ENCODE results near the gene POPDC3.
"Not testable (repeated sequence)": the region's sequence is repeated elsewhere in the genome, so short reads cannot be mapped to it uniquely, and the experiment has no call there.

POPDC3 gene, protein sequence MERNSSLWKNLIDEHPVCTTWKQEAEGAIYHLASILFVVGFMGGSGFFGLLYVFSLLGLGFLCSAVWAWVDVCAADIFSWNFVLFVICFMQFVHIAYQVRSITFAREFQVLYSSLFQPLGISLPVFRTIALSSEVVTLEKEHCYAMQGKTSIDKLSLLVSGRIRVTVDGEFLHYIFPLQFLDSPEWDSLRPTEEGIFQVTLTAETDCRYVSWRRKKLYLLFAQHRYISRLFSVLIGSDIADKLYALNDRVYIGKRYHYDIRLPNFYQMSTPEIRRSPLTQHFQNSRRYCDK

DNA sequence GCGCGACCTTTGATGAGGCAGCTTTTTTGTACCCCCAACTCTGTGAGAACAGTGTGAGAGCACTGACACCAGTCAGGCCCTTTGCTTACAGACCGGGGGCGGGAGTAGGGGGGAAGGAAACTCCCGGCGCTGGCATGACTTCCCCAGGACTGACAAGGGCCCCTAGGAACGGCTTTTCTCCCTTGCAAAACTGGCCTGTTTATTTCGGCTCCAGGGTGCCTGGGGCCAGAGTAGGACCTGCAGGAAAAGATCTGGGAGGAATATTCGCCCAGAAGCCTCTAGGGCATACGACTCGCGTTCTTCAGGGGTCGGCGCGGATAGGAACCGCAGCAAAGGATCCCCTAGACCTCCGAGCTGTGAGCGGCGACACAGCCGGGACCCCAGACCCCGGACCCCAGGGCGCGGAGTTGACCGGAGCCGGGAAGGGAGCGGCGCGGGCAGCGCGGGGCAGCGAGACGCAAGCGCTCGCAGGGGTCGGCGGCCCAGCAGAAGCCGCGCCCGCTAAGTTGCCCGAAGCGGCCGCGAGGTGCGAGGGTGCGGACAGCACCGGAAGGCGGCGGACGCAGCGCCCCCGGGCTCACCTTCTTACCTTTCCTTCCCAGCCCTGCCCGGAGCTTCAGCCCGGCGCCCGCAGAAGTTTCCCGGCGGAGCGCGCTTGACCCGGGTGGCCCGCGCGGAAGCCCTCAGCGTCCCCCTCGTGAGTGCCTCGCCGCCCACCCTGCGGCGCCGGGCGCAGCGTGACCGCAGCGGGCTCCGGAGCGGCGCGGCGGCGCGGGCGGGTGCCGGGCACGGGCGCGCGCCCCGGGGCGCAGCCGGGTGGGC is at the start of gene POPDC3:
POPDC3 (minus strand) TSS at position 771 of the 822 bp plus-strand sequence. CDS start 18,105 bp downstream, outside the sequence.
- DNase-seq = peak; percentile 37 to 42

DNA sequence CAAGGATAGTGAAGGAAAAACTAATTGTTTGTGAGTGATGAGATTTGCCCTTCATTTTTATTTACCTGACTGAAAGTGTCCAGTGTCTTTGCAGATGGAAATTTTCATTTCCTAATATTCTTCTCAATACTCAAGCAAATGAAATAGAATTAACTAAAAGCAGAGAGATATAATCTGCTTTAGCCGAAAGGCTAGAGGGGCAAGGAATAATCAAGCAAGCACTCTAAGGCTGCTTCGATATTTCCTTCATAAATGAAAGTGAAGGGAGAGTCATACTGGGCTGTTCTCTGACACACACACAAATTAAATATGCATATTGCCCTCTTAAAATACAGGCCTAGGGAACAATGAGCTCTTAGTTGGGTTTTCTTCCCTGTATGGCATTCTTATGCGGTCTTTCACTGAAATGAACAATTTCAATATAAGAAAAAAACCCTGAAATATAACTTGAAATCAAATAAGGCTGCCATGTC is 47.5 kb upstream of the POPDC3 start:
- DNase-seq = no peak

DNA sequence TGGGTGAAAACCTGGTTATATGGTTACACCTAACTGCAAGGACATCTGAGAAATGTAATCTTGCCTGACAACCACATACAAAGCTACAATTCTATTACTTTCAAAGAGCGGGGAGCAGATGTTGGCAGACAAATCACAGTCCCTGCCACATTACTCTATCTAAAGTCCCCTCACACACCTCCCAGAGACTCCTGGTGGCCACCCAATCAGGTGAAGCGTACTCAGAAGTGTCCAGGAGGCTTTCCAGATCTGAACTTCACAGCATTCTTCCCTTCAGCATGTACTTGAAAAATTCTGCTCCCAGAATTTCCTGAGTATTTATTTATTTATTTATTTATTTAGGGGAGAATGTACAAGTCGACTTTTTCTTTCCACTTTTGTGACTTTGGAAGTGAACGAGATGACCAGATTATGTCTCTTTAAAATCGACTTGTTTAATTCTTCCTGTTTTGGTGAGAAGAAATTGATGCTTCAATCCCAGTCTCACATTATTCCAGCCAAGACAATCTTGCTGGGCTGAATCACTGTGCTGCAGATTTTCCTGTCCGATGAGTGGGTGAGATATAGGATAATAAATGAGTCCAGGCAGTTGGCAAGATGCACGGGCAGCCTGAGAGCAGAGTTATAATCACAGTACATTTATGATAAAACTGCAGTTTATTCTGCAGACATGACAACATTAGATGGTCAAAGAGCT is 46.9 kb upstream of the POPDC3 start:
- DNase-seq = no peak

DNA sequence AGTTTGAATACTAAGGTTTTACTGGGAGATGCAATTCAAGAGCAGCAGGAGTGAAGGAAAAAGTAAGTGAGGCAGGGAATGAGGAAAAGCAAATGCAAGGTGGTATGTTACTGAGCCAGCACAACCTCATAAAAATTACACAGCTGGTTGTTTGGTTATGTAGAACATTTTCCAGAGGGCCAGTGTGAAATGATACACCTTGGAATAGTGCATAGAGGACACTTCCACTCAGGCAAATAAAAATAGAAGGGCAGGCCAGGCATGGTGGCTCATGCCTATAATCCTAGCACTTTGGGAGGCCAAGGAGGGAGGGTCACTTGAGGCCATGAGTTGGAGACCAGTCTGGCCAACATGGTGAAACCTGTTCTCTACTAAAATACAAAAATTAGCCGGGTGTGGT is 43.4 kb upstream of the POPDC3 start:
- no peak for DNase-seq

DNA sequence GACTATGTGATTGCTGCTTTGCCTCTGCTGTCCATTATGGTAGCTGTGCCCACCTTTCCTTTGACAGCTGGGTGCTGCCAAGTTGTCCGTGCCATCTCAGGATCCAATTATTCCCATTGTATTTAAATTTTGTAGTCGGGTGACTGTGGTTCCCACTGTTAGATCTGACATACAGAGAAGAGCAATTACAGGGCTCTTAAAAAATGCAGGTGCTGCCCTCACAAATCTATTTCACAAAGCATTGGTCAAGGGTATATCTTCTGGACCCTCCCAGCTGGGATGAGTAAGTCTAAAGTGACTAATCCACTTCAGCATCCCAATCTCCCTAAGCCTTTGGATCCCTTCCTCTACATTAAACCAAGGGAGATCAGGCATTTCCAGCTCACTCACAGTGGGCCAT is 41.4 kb upstream of the POPDC3 start:
- not testable (repeated sequence) for DNase-seq

DNA sequence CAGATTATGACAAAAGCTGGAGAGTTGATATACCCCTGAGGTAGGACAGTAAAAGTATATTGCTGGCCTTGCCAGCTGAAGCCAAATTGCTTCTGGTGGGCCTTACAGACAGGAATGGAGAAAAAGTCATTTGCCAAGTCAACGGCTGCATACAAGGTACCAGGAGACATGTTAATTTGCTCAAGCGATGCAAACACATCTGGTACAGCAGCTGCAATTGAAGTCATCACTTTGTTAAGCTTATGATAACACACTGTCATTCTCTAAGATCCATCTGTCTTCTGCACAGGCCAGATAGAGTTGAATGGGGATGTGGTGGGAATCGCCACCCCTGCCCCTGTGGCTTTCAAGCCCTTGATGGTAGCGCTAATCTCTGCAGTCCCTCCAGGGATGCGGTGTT is 40.4 kb upstream of the POPDC3 start:
- no peak for DNase-seq

DNA sequence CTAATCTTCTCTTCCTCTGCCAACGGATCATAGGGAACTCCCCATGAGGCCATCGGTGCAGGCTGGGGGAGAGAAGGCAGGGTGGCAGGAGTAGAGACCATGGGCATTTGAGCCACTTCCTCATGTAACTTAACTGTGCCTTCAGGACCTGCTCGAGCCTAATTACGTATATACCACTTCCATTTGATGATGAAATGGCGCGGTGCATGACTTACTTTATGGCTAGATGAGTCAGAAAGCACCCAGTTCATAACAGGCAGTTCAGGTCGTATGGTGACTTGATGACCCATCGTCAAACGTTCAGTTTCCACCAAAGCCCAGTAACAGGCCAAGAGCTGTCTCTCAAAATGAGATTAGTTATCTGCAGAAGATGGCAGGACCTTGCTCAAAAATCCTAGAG is 39.4 kb upstream of the POPDC3 start:
- DNase-seq = not testable (repeated sequence)

DNA sequence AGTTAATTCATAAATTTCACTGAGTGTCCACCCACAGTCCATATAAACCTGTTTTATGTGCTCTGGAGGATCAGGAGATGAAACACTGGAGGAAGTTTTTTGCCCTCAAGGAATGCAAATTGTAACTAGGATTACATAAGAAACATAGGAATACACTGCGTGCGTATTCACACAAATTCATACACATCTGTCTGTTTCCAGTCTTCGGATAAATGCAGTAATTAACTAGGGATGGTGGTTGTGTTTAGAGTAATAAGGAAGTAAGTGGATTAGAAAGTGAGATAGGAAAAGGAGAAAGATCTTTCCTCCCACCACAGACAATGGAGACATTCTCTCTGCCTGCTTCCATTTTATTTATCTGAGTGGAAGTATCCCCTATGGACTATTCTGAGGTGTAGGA is 35.7 kb upstream of the POPDC3 start:
- no peak for DNase-seq

DNA sequence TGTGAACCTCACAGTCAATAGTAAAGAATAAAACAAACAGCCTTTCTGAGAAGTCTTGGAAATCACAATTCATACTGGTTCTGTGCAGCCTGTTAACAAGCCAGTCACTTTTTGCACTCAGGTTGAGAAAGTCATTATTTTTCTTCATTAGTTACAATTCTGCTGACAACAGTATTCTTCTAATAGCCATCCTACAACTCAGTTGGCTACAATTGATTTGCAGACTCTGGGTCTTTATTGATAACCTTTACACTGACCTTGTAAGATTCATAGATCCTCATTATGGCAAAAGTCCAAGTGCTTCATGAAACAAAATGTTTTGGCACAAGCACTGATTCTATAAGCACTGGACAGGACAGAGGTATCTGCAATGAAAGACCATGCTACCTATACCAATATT is 34.9 kb upstream of the POPDC3 start:
- DNase-seq = no peak

DNA sequence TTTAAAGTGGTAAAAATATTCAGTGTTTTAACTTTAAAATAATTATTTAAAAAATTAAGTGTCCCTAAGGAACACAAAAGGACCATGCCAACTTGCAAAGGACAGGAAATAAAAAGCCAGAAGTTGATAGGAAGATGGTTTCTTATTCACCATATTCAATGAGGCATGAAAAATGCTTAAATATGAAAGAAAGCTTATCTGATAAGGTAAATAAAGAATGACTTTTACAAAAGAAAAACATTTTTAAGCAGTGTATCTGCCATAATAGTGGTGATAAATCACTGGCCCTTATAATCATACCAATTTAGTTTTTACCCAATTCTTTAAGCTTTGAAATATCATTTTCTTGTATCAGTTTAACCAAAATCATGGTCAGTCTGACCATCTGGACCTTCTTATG is 33.5 kb upstream of the POPDC3 start:
- no peak for DNase-seq

DNA sequence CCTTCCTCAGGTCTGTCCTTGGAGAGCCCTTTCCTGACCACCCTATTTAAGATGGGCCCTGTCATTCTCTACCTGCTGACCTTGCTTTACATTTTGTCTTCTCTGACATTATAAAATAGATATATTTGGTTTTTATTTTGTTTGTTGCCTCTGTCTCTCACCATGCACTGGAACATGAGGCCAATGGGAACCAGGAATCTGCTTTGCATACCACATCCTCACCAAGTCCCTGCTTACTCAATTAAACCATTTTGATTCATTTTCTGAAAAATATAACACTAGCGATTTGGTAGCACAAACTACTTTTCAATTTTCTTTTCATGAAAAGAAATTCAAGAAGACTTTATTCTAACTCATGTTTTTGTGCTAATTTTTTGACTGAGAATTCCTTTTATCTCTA is 32.8 kb upstream of the POPDC3 start:
- no peak for DNase-seq

DNA sequence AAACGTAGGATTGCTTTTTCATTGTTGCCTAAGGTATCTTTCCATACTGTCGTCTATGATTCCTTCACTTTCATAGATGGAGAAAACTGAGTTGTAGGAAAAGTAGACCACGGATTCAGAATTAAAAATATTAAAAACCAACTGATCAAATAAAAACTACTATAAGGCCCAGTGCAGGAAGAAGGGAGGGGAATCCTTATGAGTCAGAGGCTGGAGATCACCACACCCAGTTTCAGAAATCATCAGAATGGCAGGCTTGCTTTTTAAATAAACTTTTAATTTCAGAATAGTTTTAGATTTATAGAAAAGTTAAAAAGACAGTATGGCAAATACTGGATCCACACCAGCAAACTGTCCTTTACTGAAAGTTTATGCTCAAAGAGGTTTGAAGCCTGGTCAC is 32.0 kb upstream of the POPDC3 start:
- no peak for DNase-seq

DNA sequence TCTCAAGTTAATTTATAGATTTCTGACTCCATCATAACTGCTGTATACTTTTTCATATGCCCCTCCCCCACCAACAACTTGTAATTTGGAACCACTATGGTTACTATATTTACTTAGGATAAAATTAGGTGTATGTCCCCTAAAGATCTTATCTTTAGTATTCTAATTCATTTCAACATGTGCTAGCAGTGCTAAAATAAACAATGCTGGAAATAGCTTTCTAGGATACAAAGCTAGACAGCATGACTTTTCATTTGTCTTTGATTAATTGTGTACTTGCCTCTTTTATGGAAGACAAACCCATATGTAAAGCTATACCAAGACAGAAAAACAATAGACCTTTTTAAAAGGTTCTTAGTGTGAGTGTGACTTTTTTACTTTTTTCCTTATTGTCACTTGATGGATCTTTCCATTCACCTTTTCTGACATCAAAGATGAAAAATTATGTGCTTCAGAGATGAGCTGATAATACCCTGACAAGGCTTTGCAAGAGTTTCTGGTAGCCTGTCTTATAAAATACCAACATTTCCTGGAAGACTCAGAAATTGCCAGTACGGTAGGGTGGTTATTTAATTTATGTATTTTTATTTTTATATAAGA is 31.2 kb upstream of the POPDC3 start:
- no peak for DNase-seq

DNA sequence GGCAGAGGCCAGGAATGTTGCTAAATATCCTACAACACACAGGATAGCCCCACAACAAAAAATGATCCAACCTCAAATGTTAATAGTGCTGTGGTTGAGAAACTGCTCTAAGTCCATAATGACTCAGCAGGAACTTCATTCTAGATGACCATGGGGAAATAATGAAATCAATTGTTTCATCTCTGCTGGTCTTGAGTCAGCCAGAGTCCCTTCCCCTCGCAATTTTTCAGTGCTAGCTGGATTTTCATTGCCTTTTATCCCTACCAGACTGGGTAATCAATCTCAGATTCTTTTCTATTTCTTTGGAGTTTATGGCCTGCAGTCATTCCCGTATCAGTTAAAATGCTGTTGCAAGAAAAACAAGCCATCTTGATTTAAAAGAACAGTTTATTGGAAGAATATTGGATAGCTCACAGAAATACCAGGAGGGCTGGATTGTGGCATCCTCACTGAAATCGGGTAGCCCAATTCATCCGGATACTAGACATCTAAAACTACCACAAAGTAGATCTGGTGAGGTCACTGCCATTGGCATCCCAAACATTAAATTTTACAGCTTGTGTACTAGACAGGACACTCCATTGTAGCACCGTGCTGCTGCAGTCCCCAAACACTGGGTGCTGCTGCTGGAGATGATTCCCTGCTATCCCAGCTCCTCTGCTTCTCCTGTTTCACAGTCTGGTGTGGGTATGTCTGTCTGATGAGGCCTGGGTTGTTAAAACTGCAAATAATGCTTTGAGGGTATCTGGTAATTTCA is 30.3 kb upstream of the POPDC3 start:
- DNase-seq = no peak

DNA sequence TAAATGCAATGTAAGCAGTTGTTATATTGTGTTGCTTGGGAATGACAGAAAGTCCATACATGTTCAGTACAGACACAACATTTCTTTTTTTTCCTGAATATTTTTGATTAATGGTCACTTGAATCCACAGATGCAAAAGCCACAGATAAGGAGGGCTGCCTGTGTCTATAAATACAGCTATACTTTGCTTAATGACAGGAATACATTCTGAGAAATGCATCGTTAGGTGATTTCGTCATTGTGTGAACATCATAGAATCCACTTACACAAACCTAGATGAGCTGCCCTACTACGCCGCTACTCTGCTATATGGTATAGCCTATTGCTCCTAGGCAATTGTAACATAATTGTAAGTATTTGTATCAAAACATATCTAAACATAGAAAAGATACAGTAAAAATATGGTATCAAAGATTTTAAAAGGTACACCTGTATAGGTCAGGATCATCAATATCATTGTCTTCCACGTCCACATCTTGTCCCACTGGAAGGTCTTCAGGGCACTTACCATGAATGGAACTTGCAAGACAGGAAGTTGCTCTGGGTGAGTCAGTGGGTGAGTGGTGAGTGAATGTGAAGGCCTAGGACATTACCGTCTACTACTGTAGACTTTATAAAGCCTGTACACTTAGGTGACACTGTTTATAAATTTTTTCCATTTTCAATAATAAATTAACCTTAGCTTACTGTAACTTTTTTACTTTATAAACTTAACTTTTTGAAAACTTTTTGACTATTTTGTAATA is 27.9 kb upstream of the POPDC3 start:
- DNase-seq = no peak

DNA sequence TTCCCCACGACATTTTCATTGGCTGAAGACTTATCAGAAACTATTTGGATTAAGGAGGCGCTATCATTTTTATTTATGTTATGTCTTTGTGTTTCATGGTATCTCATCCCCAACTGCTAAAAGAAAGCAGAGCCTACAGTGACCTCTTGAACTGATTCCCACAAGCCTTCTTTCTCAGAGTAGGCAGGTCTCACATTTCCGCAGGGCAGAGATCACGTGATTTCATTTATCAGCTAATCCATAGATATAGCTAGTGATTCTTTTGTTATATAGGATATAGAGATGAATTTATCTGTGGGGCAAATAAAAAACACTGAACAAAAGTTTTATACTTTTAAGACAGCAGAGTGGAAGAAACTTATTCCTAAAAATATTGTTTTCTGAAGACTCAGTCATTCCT is 25.0 kb upstream of the POPDC3 start:
- no peak for DNase-seq

DNA sequence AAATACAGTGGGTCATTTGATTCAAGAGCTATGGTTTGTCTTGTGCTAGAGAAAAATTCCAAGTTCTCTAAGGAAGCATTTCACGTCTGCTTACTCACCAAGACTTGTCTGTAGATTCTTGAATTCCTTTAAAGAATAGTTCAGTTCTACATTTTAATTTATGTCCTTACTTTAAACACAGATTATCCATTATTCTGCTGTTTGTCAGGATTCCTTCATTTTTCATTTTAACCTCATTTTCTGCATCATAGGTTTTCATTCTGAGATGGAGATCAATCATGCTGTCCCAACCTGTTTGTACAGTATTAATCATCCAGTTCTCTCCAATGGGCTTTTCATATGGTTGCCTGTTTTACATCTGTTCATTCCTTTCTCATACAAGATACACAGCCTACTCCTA is 24.5 kb upstream of the POPDC3 start:
- no peak for DNase-seq

DNA sequence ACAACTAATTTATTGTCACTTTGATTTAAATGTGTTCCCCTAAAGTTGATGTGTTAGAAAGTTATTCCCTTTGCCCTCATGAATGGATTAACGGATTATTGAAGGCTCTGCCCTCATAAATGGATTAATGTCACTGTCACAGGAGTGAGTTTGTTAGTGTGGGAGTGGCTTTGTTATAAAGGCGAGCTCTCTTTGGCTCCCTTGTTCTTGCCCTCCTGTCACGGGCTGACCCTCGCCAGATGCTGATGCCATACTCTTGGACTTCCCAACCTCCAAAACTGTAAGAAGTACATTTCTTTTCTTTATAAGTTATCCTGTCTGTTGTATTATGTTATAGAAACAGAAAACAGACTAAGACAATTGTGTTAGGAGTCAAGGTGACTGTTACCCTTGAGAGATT is 22.7 kb upstream of the POPDC3 start:
- DNase-seq = no peak

DNA sequence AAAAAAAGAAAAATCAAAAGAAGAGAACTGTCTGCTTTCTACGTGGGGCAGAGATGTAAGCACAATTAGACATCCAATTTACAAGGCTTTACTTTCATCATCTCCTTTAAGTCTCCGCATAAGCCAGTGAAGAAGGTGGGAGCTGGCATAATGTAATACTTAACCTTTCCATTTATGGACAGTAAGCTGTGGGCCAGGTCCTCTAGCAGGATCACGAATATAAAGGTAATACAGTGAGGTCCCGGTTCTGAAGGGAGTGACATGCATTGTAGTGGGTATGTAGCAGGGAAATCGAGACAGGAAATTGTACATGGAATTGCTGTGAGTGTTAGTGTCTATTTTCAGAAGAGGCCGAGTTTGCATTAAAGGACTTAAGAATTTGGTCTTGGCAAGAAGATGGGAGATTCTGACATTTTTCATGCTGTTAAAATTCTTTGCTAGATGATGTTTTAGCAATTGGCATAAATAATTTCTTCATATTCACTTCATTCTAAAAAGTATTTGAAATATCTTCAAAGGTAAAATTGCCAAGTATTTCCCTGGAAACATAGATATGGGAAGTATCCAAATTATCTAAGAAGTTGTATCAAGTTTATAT is 20.4 kb upstream of the POPDC3 start:
- DNase-seq = no peak

DNA sequence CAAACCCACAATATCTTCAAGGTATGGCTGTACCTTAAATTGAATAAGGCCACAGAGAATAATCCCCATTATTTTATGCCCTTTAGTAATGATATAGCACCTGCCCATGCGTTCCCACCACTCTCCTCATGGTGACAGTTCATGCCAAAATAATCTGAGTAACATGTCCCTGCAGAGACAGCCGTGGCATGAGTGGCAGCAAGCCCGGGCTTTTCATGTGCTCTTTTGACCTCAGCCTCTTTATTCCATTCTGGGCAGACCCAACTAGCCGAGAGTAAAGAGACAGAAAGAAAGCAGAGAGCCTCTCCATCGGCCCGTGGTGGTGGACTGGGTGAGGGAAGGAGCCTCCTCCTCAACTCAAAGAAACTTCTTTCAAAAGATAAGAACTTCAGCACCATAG is 19.9 kb upstream of the POPDC3 start:
- peak in 1 of 2 experiments; percentile 3 for DNase-seq

DNA sequence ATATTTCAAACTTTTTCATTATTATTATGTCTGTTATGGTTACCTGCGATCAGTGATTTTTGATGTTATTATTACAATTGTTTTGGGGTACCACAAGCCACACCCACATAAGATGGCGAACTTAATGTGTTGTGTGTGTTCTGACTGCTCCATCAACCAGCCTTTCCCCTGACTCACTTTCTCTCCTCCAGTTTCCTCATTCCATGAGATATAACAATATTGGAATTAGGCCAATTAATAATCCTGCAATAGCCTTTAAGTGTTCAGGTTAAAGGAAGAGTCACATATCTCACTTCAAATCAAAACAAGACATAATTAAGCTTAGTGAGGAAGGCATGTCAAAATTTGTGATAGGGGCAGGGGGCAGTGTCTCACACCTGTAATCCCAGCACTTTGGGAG is 16.3 kb upstream of the POPDC3 start:
- no peak for DNase-seq

All from SHP77 (cell line).